Liver (tissue), 9 donors: ENCODE results near the gene HELZ2. TPM values are rescaled to one million over a fixed set of nuclear protein-coding genes. Genes with fewer than 3 reads are reported as not detected.

Experiments
- DNase-seq: peaks from one replicate; pipeline ENCODE4 v3.0.0-alpha.2; 2017; ENCODE audit warnings: low spot score
- H3K27ac ChIP-seq, 2 donors: one replicate each; pipeline ENCODE4 v1.7.0; 2013; ENCODE audit warnings: inconsistent platforms in 2 of 2, low read length in 2 of 2, control low read depth in 1 of 2, low read depth in 1 of 2, mild to moderate bottlenecking in 1 of 2
- H3K27me3 ChIP-seq, 4 donors: one replicate each; pipeline versions ENCODE4 v1.6.1 to v1.7.0; 2013; ENCODE audit warnings: low read length in 3 of 4, inconsistent platforms in 1 of 4, mild to moderate bottlenecking in 1 of 4, moderate library complexity in 1 of 4; ENCODE audit not compliant: control insufficient read depth in 4 of 4, insufficient read depth in 4 of 4
- H3K36me3 ChIP-seq, 4 donors: one replicate each; pipeline versions ENCODE4 v1.6.1 to v1.7.0; 2013; ENCODE audit warnings: low read length in 3 of 4, mild to moderate bottlenecking in 3 of 4, low read depth in 1 of 4, moderate library complexity in 1 of 4; ENCODE audit not compliant: control insufficient read depth in 4 of 4, insufficient read depth in 3 of 4
- H3K4me1 ChIP-seq, 4 donors: one replicate each; pipeline versions ENCODE4 v1.6.1 to v1.7.0; 2013; ENCODE audit warnings: low read length in 3 of 4, mild to moderate bottlenecking in 3 of 4, moderate library complexity in 1 of 4; ENCODE audit not compliant: control insufficient read depth in 4 of 4, insufficient read depth in 4 of 4
- H3K4me3 ChIP-seq, 3 donors: one replicate each; pipeline versions ENCODE4 v1.6.1 to v1.7.0; 2013; ENCODE audit warnings: low read length in 3 of 3, control low read depth in 1 of 3, low read depth in 1 of 3, mild to moderate bottlenecking in 1 of 3
- H3K9ac ChIP-seq, 2 donors: one replicate each; pipeline ENCODE4 v1.7.0; 2013; ENCODE audit warnings: low read length in 2 of 2, mild to moderate bottlenecking in 2 of 2, moderate library complexity in 2 of 2, control low read depth in 1 of 2, low read depth in 1 of 2
- H3K9me3 ChIP-seq, 4 donors: one replicate each; pipeline versions ENCODE4 v1.6.1 to v1.7.0; 2013; ENCODE audit warnings: low read length in 3 of 4; ENCODE audit not compliant: control insufficient read depth in 4 of 4
- EGR1 ChIP-seq, 2 donors: IDR thresholded peaks; 2 replicates each; pipeline ENCODE4 v1.6.1; 2016 to 2018; ENCODE audit warnings: antibody characterized with exemption in 2 of 2, low read depth in 2 of 2
- FOXA1 ChIP-seq: IDR thresholded peaks from 2 replicates; pipeline ENCODE4 v1.6.1; 2016; ENCODE audit warnings: antibody characterized with exemption
- FOXA2 ChIP-seq: IDR thresholded peaks from 2 replicates; pipeline ENCODE4 v1.6.1; 2016; ENCODE audit warnings: antibody characterized with exemption
- GABPA ChIP-seq, 2 donors: IDR thresholded peaks in 1 of 2; conservative IDR thresholded peaks in 1 of 2; 2 replicates each; pipeline ENCODE4 v1.6.1; 2016; ENCODE audit warnings: antibody characterized with exemption in 2 of 2, mild to moderate bottlenecking in 1 of 2, moderate library complexity in 1 of 2
- HNF4A ChIP-seq, 2 donors: conservative IDR thresholded peaks; 2 replicates each; pipeline ENCODE4 v1.6.1; 2016; ENCODE audit warnings: antibody characterized with exemption in 2 of 2, mild to moderate bottlenecking in 2 of 2
- HNF4G ChIP-seq: IDR thresholded peaks from 2 replicates; pipeline ENCODE4 v1.6.1; 2016; ENCODE audit warnings: antibody characterized with exemption
- JUND ChIP-seq, 2 donors: IDR thresholded peaks; 2 replicates each; pipeline ENCODE4 v1.6.1; 2016; ENCODE audit warnings: antibody characterized with exemption in 2 of 2
- NR2F2 ChIP-seq: IDR thresholded peaks from 2 replicates; pipeline ENCODE4 v1.6.1; 2016; ENCODE audit warnings: antibody characterized with exemption
- RAD21 ChIP-seq, 2 donors: IDR thresholded peaks; 2 replicates each; pipeline ENCODE4 v1.6.1; 2016; ENCODE audit warnings: antibody characterized with exemption in 2 of 2, mild to moderate bottlenecking in 2 of 2
- RXRA ChIP-seq, 2 donors: IDR thresholded peaks; 2 replicates each; pipeline ENCODE4 v1.6.1; 2017 to 2018; ENCODE audit warnings: antibody characterized with exemption in 2 of 2, mild to moderate bottlenecking in 1 of 2
- SP1 ChIP-seq: IDR thresholded peaks from 2 replicates; pipeline ENCODE4 v1.6.1; 2018; ENCODE audit warnings: antibody characterized with exemption, mild to moderate bottlenecking
- TAF1 ChIP-seq: conservative IDR thresholded peaks from 2 replicates; pipeline ENCODE4 v1.6.1; 2016; ENCODE audit warnings: antibody characterized with exemption, mild to moderate bottlenecking
- YY1 ChIP-seq: IDR thresholded peaks from 2 replicates; pipeline ENCODE4 v1.6.1; 2016; ENCODE audit warnings: antibody characterized with exemption, mild to moderate bottlenecking
- WGBS: extraction: QIAGEN DNeasy Blood & Tissue Kit; methylation state at CpG from one replicate; pipeline ENCODE4 v1.1.7; 2013; 5-methylcytosine and 5-hydroxymethylcytosine counted together
- polyA plus RNA-seq, 2 donors: library from polyadenylated mRNA; stranded (reverse) in 1 of 2; unstranded in 1 of 2; fragments of 200-250 nt in 1 of 2; fragments of >200 nt in 1 of 2; fragmentation: Nextera tagmentation in 1 of 2; extraction: Ambion mirVana in 1 of 2; gene quantifications; one replicate each; pipeline versions ENCODE4 v1.2.1 to v1.2.3, GENCODE V29; 2013 to 2015
- total RNA-seq, 2 donors: library from RNA; depleted of rRNA; stranded (reverse); fragments of >200 nt; gene quantifications; one replicate each; pipeline ENCODE4 v1.2.3, GENCODE V29; 2014
- TF ChIP-seq, protein P1 (sequence below): IDR thresholded peaks from 2 replicates; pipeline ENCODE4 v1.6.1; 2016; ENCODE audit warnings: antibody characterized with exemption
- TF ChIP-seq, protein P2 (sequence below): IDR thresholded peaks from 2 replicates; pipeline ENCODE4 v1.6.1; 2016; ENCODE audit warnings: antibody characterized with exemption
- TF ChIP-seq, protein P3 (sequence below): fragments of 150-350 bp; IDR thresholded peaks from 2 replicates; pipeline ENCODE4 v1.5.1; 2017; ENCODE audit warnings: improper control_type of control experiment, low read depth, low read length; ENCODE audit not compliant: missing input control
- TF ChIP-seq, protein P4 (sequence below): IDR thresholded peaks from 2 replicates; pipeline ENCODE4 v1.6.1; 2016; ENCODE audit warnings: antibody characterized with exemption
- TF ChIP-seq, protein P5 (sequence below): IDR thresholded peaks from 2 replicates; pipeline ENCODE4 v1.6.1; 2016; ENCODE audit warnings: antibody characterized with exemption, mild to moderate bottlenecking
- donor health status: healthy.
- donor health status: healthy.
- donor health status: healthy.
- donor health status: healthy.
- donor health status: healthy.

HELZ2 gene
- total and polyA plus RNA-seq, 4 donors = 3.7 to 26.6 (median 15.5) TPM

DNA sequence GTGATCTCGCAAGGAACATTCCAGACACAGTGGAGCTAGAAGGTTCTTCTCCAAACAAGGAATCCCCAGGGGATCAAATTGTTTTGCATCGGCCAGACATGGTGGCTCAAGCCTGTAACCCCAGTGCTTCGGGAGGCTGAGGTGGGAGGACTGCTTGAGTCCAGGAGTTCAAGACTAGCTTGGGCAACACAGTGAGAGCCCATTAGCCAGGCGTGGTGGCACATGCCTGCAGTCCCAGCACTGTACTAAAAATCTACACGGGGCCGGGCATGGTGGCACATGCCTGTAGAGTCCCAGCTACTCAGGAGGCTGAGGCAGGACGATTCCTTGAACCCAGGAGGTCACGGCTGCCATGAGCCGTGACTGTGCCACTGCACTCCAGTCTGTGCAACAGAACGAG, 37.6 kb upstream of the HELZ2 start:
- no peaks in the 10 kb centered on the region for H3K4me1 ChIP-seq
- H3K36me3 ChIP-seq = peaks cover 0 to 1% (median under 1%) of the 10 kb centered on the region in 4 donors
- no peaks in the 10 kb centered on the region for H3K9me3 ChIP-seq
- H3K27me3 ChIP-seq = no peaks in the 10 kb centered on the region
- TF ChIP-seq HNF4A (conservative IDR thresholded peaks at IDR 0.05) = no peak
- TF ChIP-seq NR2F2 = no peak
- TF ChIP-seq GABPA (IDR thresholded peaks at IDR 0.05 in 1 of 2, conservative IDR thresholded peaks at IDR 0.05 in 1 of 2) = no peak
- TF ChIP-seq, protein P1, sequence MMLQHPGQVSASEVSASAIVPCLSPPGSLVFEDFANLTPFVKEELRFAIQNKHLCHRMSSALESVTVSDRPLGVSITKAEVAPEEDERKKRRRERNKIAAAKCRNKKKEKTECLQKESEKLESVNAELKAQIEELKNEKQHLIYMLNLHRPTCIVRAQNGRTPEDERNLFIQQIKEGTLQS = no peak
- H3K4me3 ChIP-seq = no peak overlapping the region
- no peak overlapping the region for H3K9ac ChIP-seq
- no peak for DNase-seq
- no peak overlapping the region for H3K27ac ChIP-seq
- WGBS = 96% methylated on average over 10 of the region's 10 CpGs

DNA sequence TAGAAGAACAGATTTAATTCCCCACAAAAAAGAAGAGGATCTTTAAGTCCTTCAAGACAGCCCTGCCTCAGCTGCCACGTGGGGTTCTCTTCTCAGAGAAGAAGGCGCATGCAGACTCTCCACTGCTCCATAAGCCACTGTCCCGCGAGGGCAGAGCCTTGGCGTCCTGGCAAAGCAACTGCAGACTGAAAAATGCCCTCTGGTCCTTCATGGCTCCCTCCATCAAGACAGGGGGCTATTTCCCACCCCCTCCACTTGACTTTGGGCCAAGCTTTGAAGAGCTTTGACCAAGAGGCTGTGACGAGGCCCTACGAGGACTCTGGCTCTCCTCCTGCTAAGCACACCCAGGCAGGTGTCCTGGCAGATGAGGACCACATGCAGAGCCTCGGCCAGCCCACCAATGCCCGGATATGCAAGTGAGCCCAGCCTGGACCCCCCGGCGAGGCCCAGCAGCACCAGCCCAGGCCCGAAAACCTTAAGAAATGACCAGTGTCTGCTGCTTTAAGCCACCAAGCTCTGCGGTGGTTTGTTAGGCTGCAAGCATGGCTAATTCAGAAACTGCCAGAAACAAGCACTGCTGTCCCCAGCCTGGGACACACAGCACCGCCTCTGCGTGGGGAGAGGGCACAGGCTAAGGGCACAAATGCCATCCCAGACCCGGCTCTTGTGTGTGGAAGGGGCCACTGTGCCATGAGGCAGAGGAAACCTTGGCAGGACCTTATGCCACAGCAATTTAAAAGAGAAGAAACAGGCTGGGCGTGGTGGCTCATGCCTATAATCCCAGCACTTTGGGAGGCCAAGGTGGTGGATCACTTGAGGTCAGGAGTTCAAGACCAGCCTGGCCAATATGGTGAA, 36.8 kb upstream of the HELZ2 start:
- TF ChIP-seq GABPA (IDR thresholded peaks at IDR 0.05 in 1 of 2, conservative IDR thresholded peaks at IDR 0.05 in 1 of 2) (no peak), HNF4G (no peak), JUND (IDR thresholded peaks at IDR 0.05) (no peak), NR2F2 (no peak), FOXA2 (no peak), TAF1 (no peak), HNF4A (conservative IDR thresholded peaks at IDR 0.05) (no peak), EGR1 (IDR thresholded peaks at IDR 0.05; ENCODE audit: low read depth in 2 of 2) (no peak), RAD21 (IDR thresholded peaks at IDR 0.05) (no peak), YY1 (no peak), FOXA1 (no peak), SP1 (no peak), RXRA (IDR thresholded peaks at IDR 0.05) (no peak)
- TF ChIP-seq, protein P2, sequence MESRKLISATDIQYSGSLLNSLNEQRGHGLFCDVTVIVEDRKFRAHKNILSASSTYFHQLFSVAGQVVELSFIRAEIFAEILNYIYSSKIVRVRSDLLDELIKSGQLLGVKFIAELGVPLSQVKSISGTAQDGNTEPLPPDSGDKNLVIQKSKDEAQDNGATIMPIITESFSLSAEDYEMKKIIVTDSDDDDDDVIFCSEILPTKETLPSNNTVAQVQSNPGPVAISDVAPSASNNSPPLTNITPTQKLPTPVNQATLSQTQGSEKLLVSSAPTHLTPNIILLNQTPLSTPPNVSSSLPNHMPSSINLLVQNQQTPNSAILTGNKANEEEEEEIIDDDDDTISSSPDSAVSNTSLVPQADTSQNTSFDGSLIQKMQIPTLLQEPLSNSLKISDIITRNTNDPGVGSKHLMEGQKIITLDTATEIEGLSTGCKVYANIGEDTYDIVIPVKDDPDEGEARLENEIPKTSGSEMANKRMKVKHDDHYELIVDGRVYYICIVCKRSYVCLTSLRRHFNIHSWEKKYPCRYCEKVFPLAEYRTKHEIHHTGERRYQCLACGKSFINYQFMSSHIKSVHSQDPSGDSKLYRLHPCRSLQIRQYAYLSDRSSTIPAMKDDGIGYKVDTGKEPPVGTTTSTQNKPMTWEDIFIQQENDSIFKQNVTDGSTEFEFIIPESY = no peak
- TF ChIP-seq, protein P3, sequence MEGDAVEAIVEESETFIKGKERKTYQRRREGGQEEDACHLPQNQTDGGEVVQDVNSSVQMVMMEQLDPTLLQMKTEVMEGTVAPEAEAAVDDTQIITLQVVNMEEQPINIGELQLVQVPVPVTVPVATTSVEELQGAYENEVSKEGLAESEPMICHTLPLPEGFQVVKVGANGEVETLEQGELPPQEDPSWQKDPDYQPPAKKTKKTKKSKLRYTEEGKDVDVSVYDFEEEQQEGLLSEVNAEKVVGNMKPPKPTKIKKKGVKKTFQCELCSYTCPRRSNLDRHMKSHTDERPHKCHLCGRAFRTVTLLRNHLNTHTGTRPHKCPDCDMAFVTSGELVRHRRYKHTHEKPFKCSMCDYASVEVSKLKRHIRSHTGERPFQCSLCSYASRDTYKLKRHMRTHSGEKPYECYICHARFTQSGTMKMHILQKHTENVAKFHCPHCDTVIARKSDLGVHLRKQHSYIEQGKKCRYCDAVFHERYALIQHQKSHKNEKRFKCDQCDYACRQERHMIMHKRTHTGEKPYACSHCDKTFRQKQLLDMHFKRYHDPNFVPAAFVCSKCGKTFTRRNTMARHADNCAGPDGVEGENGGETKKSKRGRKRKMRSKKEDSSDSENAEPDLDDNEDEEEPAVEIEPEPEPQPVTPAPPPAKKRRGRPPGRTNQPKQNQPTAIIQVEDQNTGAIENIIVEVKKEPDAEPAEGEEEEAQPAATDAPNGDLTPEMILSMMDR = no peak
- TF ChIP-seq, protein P4, sequence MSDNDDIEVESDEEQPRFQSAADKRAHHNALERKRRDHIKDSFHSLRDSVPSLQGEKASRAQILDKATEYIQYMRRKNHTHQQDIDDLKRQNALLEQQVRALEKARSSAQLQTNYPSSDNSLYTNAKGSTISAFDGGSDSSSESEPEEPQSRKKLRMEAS = no peak
- TF ChIP-seq, protein P5, sequence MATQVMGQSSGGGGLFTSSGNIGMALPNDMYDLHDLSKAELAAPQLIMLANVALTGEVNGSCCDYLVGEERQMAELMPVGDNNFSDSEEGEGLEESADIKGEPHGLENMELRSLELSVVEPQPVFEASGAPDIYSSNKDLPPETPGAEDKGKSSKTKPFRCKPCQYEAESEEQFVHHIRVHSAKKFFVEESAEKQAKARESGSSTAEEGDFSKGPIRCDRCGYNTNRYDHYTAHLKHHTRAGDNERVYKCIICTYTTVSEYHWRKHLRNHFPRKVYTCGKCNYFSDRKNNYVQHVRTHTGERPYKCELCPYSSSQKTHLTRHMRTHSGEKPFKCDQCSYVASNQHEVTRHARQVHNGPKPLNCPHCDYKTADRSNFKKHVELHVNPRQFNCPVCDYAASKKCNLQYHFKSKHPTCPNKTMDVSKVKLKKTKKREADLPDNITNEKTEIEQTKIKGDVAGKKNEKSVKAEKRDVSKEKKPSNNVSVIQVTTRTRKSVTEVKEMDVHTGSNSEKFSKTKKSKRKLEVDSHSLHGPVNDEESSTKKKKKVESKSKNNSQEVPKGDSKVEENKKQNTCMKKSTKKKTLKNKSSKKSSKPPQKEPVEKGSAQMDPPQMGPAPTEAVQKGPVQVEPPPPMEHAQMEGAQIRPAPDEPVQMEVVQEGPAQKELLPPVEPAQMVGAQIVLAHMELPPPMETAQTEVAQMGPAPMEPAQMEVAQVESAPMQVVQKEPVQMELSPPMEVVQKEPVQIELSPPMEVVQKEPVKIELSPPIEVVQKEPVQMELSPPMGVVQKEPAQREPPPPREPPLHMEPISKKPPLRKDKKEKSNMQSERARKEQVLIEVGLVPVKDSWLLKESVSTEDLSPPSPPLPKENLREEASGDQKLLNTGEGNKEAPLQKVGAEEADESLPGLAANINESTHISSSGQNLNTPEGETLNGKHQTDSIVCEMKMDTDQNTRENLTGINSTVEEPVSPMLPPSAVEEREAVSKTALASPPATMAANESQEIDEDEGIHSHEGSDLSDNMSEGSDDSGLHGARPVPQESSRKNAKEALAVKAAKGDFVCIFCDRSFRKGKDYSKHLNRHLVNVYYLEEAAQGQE = no peak
- TF ChIP-seq, protein P1 = no peak
- Histone ChIP-seq H3K4me3 (no peak overlapping the region), H3K27ac (no peak overlapping the region), H3K4me1 (no peaks in the 10 kb centered on the region), H3K36me3 (no peaks in the 10 kb centered on the region), H3K9ac (no peak overlapping the region), H3K9me3 (no peaks in the 10 kb centered on the region), H3K27me3 (no peaks in the 10 kb centered on the region)
- 94% methylated on average over 17 of the region's 17 CpGs for WGBS
- no peak for DNase-seq
